ENCODE results near the gene ARHGAP26.

Gene ARHGAP26

DNA sequence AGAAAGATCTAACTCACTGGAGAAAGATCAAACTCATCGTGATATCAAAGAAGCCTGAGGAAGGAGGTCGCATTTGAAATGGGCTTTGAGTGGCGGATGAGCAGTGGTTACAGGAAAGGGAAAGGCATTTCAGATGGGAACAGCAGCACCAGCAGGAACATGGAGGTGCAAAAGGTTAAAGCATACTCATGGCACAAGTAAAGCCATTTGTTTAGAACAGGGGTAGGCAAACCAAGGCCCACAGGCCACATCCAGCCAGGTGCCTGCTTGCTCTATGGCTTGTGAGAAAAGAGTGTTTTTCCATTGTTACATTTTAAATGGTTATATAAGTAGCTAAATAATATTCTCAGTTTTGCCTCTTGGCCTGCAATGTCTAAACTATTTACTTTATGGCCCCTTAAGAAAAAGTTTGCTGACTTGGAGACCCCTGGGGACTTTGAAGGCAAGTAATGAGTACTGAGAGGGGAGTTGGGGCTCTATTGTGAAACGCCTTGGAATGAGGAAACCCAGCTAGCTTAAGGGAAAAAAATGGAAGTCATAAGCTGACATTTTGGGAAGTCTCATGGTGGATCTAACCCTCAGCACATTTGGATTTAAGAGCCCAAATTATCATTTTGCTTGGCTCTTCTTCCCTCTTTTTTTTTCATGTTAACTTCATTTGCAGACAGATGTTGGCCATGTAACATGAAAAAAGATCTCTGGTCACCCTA, 422.2 kb downstream of the ARHGAP26 start:
- Histone ChIP-seq H4K20me1 (ENCODE audit: control insufficient read depth, insufficient read depth, low read depth, low read length) (no peaks in the 10 kb centered on the region), H3K79me2 (ENCODE audit: control insufficient read depth, low read length) (no peaks in the 10 kb centered on the region), H3F3A (ENCODE audit: control insufficient read depth, insufficient read depth) (no peaks in the 10 kb centered on the region), H3K9me3 (ENCODE audit: control insufficient read depth, insufficient read depth, low read length) (no peaks in the 10 kb centered on the region), H3K27ac (ENCODE audit: low read depth, low read length) (no peak overlapping the region), H3K4me2 (ENCODE audit: low read length) (no peak overlapping the region), H3K4me3 (ENCODE audit: low read length) (no peak overlapping the region), H3K4me1 (ENCODE audit: control insufficient read depth, low read length) (peaks cover 11% of the 10 kb centered on the region), H3K27me3 (ENCODE audit: control insufficient read depth, low read length) (no peaks in the 10 kb centered on the region), H3K9me2 (replicated peaks; ENCODE audit: control insufficient read depth, low read length) (no peaks in the 10 kb centered on the region), H3K36me3 (ENCODE audit: control insufficient read depth, low read length) (no peaks in the 10 kb centered on the region)
- TF ChIP-seq EZH2phosphoT487 (IDR thresholded peaks at IDR 0.05; ENCODE audit: borderline replicate concordance, low read length), result no peak
- TF ChIP-seq, protein P1, sequence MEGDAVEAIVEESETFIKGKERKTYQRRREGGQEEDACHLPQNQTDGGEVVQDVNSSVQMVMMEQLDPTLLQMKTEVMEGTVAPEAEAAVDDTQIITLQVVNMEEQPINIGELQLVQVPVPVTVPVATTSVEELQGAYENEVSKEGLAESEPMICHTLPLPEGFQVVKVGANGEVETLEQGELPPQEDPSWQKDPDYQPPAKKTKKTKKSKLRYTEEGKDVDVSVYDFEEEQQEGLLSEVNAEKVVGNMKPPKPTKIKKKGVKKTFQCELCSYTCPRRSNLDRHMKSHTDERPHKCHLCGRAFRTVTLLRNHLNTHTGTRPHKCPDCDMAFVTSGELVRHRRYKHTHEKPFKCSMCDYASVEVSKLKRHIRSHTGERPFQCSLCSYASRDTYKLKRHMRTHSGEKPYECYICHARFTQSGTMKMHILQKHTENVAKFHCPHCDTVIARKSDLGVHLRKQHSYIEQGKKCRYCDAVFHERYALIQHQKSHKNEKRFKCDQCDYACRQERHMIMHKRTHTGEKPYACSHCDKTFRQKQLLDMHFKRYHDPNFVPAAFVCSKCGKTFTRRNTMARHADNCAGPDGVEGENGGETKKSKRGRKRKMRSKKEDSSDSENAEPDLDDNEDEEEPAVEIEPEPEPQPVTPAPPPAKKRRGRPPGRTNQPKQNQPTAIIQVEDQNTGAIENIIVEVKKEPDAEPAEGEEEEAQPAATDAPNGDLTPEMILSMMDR (IDR thresholded peaks at IDR 0.05; ENCODE audit: low read depth, low read length, poor library complexity, severe bottlenecking), result no peak

DNA sequence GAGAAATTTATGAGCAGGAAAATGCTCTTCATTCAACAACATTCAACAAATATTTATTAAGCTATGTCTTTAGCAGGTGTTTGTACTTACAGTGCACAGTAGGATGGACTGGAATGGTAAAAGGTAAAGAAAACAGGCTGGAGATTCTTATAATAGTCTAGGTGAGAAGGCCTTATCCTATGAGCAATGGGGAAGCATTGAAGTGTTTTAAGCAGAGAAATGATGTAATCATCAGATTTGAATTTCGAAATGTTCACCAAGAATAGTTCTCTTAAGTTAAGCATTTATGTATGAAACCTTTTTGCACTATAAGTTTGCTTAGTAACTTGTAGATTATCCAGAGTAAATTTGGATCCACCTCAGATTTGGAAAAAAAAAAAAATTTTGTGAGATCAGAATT, 424.0 kb downstream of the ARHGAP26 start:
- H3K79me2 ChIP-seq (ENCODE audit: control insufficient read depth, low read length), result no peaks in the 10 kb centered on the region
- H3K9me2 ChIP-seq (replicated peaks; ENCODE audit: control insufficient read depth, low read length), result no peaks in the 10 kb centered on the region
- H3K27ac ChIP-seq (ENCODE audit: low read depth, low read length), result no peak overlapping the region
- H3K4me1 ChIP-seq (ENCODE audit: control insufficient read depth, low read length), result peaks cover 11% of the 10 kb centered on the region
- no peak overlapping the region for H3K4me2 ChIP-seq (ENCODE audit: low read length)
- TF ChIP-seq, protein P1 (IDR thresholded peaks at IDR 0.05; ENCODE audit: low read depth, low read length, poor library complexity, severe bottlenecking), result no peak
- TF ChIP-seq EZH2phosphoT487 (IDR thresholded peaks at IDR 0.05; ENCODE audit: borderline replicate concordance, low read length), result no peak
- H4K20me1 ChIP-seq (ENCODE audit: control insufficient read depth, insufficient read depth, low read depth, low read length), result no peaks in the 10 kb centered on the region
- H3K27me3 ChIP-seq (ENCODE audit: control insufficient read depth, low read length), result no peaks in the 10 kb centered on the region
- H3K4me3 ChIP-seq (ENCODE audit: low read length), result no peak overlapping the region
- H3K9me3 ChIP-seq (ENCODE audit: control insufficient read depth, insufficient read depth, low read length), result no peaks in the 10 kb centered on the region
- H3F3A ChIP-seq (ENCODE audit: control insufficient read depth, insufficient read depth), result no peaks in the 10 kb centered on the region
- no peaks in the 10 kb centered on the region for H3K36me3 ChIP-seq (ENCODE audit: control insufficient read depth, low read length)

DNA sequence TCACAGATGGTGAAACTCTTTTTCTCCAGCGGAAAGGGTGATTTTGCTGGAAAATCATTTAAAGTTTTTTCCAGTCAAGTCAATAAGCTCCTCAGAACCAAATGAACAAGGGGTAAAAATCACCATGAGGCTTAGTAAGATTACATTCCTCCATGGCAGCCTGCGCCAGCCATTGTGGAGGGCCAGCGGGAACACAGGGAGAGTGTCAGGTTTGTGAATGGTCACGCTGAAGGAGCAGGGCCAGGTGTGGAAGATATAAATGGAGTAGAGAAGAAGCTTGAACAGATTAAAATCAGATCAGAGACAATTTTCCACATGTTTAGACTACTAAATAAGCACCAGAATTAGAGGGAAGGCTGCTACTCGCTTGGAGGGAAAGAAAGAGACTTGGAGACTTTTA, 424.5 kb downstream of the ARHGAP26 start:
- no peaks in the 10 kb centered on the region for H3K36me3 ChIP-seq (ENCODE audit: control insufficient read depth, low read length)
- no peaks in the 10 kb centered on the region for H3K27me3 ChIP-seq (ENCODE audit: control insufficient read depth, low read length)
- no peaks in the 10 kb centered on the region for H3K9me2 ChIP-seq (replicated peaks; ENCODE audit: control insufficient read depth, low read length)
- no peaks in the 10 kb centered on the region for H4K20me1 ChIP-seq (ENCODE audit: control insufficient read depth, insufficient read depth, low read depth, low read length)
- no peaks in the 10 kb centered on the region for H3K79me2 ChIP-seq (ENCODE audit: control insufficient read depth, low read length)
- no peak overlapping the region for H3K4me3 ChIP-seq (ENCODE audit: low read length)
- TF ChIP-seq, protein P1 (IDR thresholded peaks at IDR 0.05; ENCODE audit: low read depth, low read length, poor library complexity, severe bottlenecking), result no peak
- no peak for TF ChIP-seq EZH2phosphoT487 (IDR thresholded peaks at IDR 0.05; ENCODE audit: borderline replicate concordance, low read length)
- H3K4me2 ChIP-seq (ENCODE audit: low read length), result no peak overlapping the region
- H3F3A ChIP-seq (ENCODE audit: control insufficient read depth, insufficient read depth), result no peaks in the 10 kb centered on the region
- H3K27ac ChIP-seq (ENCODE audit: low read depth, low read length), result no peak overlapping the region
- no peaks in the 10 kb centered on the region for H3K9me3 ChIP-seq (ENCODE audit: control insufficient read depth, insufficient read depth, low read length)
- H3K4me1 ChIP-seq (ENCODE audit: control insufficient read depth, low read length), result peaks cover 11% of the 10 kb centered on the region

All from DOHH2 (cell line).